ENCODE results near the gene CD40LG.

Gene CD40LG

DNA sequence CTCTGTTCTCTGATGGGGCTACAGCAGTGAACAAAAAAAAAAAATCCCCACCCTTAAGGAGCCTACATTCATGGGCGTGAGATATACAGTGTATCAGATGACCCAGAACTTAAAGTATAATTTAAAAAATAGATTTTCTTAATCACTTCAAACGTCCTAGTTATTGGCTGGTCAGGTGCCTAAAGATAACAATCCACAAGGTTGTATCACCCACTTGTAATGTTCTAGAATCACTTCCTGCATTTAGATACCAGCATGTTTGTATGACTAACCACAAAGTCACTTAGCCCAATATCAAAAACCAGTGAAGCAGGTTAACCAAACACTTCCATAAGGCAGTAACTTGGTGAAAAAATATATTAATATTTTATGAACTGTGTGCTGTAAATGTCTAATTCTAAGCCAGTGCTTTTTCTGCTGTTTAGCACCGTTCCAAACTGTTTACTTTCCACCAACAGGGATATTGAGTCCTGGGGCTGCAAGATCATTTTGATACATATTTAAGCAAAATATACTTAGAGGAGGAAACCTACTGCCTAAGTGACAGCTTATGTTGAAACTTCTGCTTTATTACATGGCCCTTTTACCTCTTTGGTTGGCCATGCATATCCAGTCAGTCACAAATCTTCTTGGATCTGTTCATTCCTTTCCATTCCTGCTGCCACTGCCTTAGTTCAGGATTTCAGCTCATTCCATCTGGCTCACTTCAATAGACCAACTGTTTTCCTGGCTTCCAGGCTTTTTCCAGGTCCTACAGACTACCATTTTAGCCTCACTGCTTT lies 43.3 kb downstream of the CD40LG start:
- H3K4me3 ChIP-seq (ENCODE audit: low read depth, low read length): no peak overlapping the region
- TF ChIP-seq, protein P1, sequence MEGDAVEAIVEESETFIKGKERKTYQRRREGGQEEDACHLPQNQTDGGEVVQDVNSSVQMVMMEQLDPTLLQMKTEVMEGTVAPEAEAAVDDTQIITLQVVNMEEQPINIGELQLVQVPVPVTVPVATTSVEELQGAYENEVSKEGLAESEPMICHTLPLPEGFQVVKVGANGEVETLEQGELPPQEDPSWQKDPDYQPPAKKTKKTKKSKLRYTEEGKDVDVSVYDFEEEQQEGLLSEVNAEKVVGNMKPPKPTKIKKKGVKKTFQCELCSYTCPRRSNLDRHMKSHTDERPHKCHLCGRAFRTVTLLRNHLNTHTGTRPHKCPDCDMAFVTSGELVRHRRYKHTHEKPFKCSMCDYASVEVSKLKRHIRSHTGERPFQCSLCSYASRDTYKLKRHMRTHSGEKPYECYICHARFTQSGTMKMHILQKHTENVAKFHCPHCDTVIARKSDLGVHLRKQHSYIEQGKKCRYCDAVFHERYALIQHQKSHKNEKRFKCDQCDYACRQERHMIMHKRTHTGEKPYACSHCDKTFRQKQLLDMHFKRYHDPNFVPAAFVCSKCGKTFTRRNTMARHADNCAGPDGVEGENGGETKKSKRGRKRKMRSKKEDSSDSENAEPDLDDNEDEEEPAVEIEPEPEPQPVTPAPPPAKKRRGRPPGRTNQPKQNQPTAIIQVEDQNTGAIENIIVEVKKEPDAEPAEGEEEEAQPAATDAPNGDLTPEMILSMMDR (IDR thresholded peaks at IDR 0.05; ENCODE audit: low read depth, low read length, missing control alignments): no peak
- DNase-seq (ENCODE audit: low read depth): no peak

- DNase-seq (ENCODE audit: low read depth): no peak
- no peak overlapping the region for H3K4me3 ChIP-seq (ENCODE audit: low read depth, low read length)
- TF ChIP-seq, protein P1 (IDR thresholded peaks at IDR 0.05; ENCODE audit: low read depth, low read length, missing control alignments): no peak
Observed at GRCh38 chrX:136692271-136692670, 44.3 kb downstream of the CD40LG start.

DNA sequence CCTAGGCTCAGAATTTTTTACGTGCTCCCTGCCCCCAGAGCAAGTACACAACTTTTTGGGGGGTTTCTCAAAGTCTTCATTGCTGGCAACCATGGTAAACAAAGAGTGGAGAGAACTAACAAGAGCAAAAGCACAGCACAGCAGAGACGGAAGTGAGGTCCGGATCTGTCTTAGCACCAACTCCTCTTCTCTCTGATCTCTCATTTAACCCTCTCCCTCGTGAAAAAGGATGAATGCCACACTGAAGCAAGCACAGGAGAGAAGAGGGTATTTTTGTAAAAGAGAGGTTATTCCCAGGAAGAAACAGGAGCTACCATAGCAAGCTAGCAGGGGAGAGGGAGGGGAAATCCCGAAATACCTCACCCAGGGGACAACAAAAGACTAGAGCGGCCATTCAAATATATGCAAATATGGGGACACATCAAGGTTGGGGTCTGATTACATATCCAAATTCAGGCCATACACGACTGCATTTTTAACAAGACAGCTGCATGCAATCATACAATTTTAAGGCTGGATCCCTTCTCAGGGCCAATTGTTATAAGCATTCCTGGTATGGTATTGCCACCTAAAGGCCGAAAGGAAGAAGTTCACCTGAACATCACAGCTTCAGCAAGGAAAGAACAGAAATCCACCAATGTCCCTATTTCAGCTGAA lies 46.6 kb downstream of the CD40LG start:
- TF ChIP-seq, protein P1 (IDR thresholded peaks at IDR 0.05; ENCODE audit: low read depth, low read length, missing control alignments): peak; percentile 56
- peak; percentile 62 for DNase-seq (ENCODE audit: low read depth)
- no peak overlapping the region for H3K4me3 ChIP-seq (ENCODE audit: low read depth, low read length)

GRCh38 chrX:136697156-136697555 lies 49.2 kb downstream of the CD40LG start:
- TF ChIP-seq, protein P1 (IDR thresholded peaks at IDR 0.05; ENCODE audit: low read depth, low read length, missing control alignments): no peak
- DNase-seq (ENCODE audit: low read depth): no peak
- H3K4me3 ChIP-seq (ENCODE audit: low read depth, low read length): no peak overlapping the region

- H3K4me3 ChIP-seq (ENCODE audit: low read depth, low read length): no peak overlapping the region
- TF ChIP-seq, protein P1 (IDR thresholded peaks at IDR 0.05; ENCODE audit: low read depth, low read length, missing control alignments): peak; percentile 31
- DNase-seq (ENCODE audit: low read depth): no peak
Observed at GRCh38 chrX:136708348-136708747, 60.4 kb downstream of the CD40LG start.

All from GM12864 (cell line).